B cell (primary cell): ENCODE data around the gene RAB31. TPM values are rescaled to one million over a fixed set of nuclear protein-coding genes. Genes with fewer than 3 reads are reported as not detected.

ENCODE experiments used
- ATAC-seq: fragments of 200-7000 bp; cut with Tn5 transposase; one replicate; pipeline ENCODE4 v1.10.0; 2021; ENCODE audit warnings: low read depth, mild to moderate bottlenecking, moderate number of reproducible peaks, moderate library complexity
- CTCF ChIA-PET: fragments of 350-600 bp; sonication (Branson Sonifier 250); formaldehyde crosslinking; loops from one replicate; lab custom pipeline; 2021; ENCODE audit warnings: antibody characterized with exemption, inconsistent platforms; lab: Charles Lee
- POLR2A ChIA-PET: fragments of 350-600 bp; sonication (Branson Sonifier 250); formaldehyde crosslinking; loops from one replicate; lab custom pipeline; 2021; ENCODE audit warnings: antibody characterized with exemption; lab: Charles Lee
- DNase-seq: peaks from one replicate; pipeline ENCODE4 v3.0.0; 2013
- H2AFZ ChIP-seq: 2 replicates; pipeline ENCODE4 v1.6.1; 2012; ENCODE audit warnings: mild to moderate bottlenecking, low read depth, low read length; ENCODE audit not compliant: insufficient read depth, poor library complexity, severe bottlenecking
- H3K27ac ChIP-seq, 2 donors: 1 replicate in 1 of 2; 2 replicates in 1 of 2; pipeline ENCODE4 v1.5.1; 2012 to 2013; ENCODE audit warnings: low read length in 2 of 2, mild to moderate bottlenecking in 2 of 2, moderate library complexity in 1 of 2
- H3K27me3 ChIP-seq, 4 experiments: fragments of 200-600 bp in 1 of 4; sonication (generic) in 1 of 4; replicated peaks in 1 of 4; 1 replicate in 2 of 4; 2 replicates in 2 of 4; pipeline versions ENCODE4 v1.6.1 to v1.7.0; 2013 to 2016; ENCODE audit warnings: low read length in 3 of 4, mild to moderate bottlenecking in 2 of 4, mixed read lengths in 1 of 4, moderate library complexity in 1 of 4; ENCODE audit not compliant: insufficient read depth in 4 of 4, control insufficient read depth in 3 of 4; ENCODE audit errors: control extremely low read depth in 1 of 4
- H3K36me3 ChIP-seq, 2 experiments: replicated peaks in 1 of 2; 1 replicate in 1 of 2; 2 replicates in 1 of 2; pipeline versions ENCODE4 v1.6.1 to v1.7.1; 2013; ENCODE audit warnings: low read length in 1 of 2; ENCODE audit not compliant: insufficient read depth in 2 of 2, control insufficient read depth in 1 of 2; ENCODE audit errors: control extremely low read depth in 1 of 2, extremely low read depth in 1 of 2
- H3K4me1 ChIP-seq, 2 donors: fragments of 200-600 bp in 1 of 2; sonication (generic) in 1 of 2; 1 replicate in 1 of 2; 2 replicates in 1 of 2; pipeline versions ENCODE4 v1.5.1 to v1.6.1; 2013 to 2017; ENCODE audit warnings: low read length in 2 of 2; ENCODE audit not compliant: control insufficient read depth in 2 of 2, insufficient read depth in 2 of 2
- H3K4me2 ChIP-seq: replicated peaks from 2 replicates; pipeline ENCODE3; 2012; ENCODE audit warnings: mild to moderate bottlenecking, low read depth, low read length; ENCODE audit not compliant: poor library complexity, severe bottlenecking
- H3K4me3 ChIP-seq, 5 experiments: fragments of 200-600 bp in 1 of 5; sonication (generic) in 1 of 5; 1 replicate in 3 of 5; 2 replicates in 2 of 5; pipeline versions ENCODE4 v1.5.1 to v1.7.0; 2011 to 2016; ENCODE audit warnings: low read length in 4 of 5, mild to moderate bottlenecking in 4 of 5, low read depth in 2 of 5, control low read depth in 1 of 5, moderate library complexity in 1 of 5; ENCODE audit not compliant: insufficient read depth in 1 of 5; ENCODE audit errors: control extremely low read depth in 1 of 5, extremely low read depth in 1 of 5
- H3K79me2 ChIP-seq: fragments of 200-600 bp; sonication (generic); one replicate; pipeline ENCODE4 v1.6.0; 2016; ENCODE audit warnings: low read length; ENCODE audit not compliant: control insufficient read depth, insufficient read depth
- H3K9ac ChIP-seq: fragments of 200-600 bp; sonication (generic); 2 replicates; pipeline ENCODE4 v1.6.1; 2017; ENCODE audit warnings: mild to moderate bottlenecking, low read length, moderate library complexity
- H3K9me3 ChIP-seq, 3 donors: one replicate each; pipeline versions ENCODE4 v1.6.1 to v1.7.1; 2013; ENCODE audit warnings: low read length in 2 of 3; ENCODE audit not compliant: control insufficient read depth in 2 of 3, insufficient read depth in 1 of 3; ENCODE audit errors: control extremely low read depth in 1 of 3
- H4K20me1 ChIP-seq: 2 replicates; pipeline ENCODE4 v1.6.0; 2012; ENCODE audit warnings: mild to moderate bottlenecking, low read length; ENCODE audit not compliant: insufficient read depth, control insufficient read depth, poor library complexity, severe bottlenecking
- H3K27ac Mint-ChIP-seq: one replicate; pipeline ENCODE4 v1.8.0; 2021; ENCODE audit warnings: mixed read lengths
- H3K27me3 Mint-ChIP-seq: one replicate; pipeline ENCODE4 v1.8.0; 2021; ENCODE audit warnings: mixed read lengths
- H3K4me1 Mint-ChIP-seq: one replicate; pipeline ENCODE4 v1.8.0; 2021; ENCODE audit warnings: mixed read lengths
- H3K4me3 Mint-ChIP-seq: one replicate; pipeline ENCODE4 v1.8.0; 2021; ENCODE audit warnings: mixed read lengths
- H3K9me3 Mint-ChIP-seq: one replicate; pipeline ENCODE4 v1.8.0; 2022; ENCODE audit warnings: mixed read lengths; ENCODE audit not compliant: insufficient read depth
- EZH2 ChIP-seq: IDR thresholded peaks from 2 replicates; pipeline ENCODE4 v1.6.1; 2012; ENCODE audit warnings: borderline replicate concordance, low read depth, mild to moderate bottlenecking, moderate library complexity, low read length; ENCODE audit not compliant: insufficient read depth, poor library complexity, severe bottlenecking
- WGBS: methylation state at CpG from one replicate; pipeline ENCODE4 v1.1.5; 2013; ENCODE audit warnings: missing lambda C conversion rate; ENCODE audit not compliant: insufficient coverage; 5-methylcytosine and 5-hydroxymethylcytosine counted together
- intact Hi-C: fragments of 100-400 bp; cut with micrococcal nuclease; formaldehyde crosslinking; loops from one replicate; pipeline ENCODE4 v1.10.0; 2022
- polyA plus RNA-seq: library from polyadenylated mRNA; depleted of rRNA; stranded (reverse); fragments of >200 nt; gene quantifications from 2 replicates; pipeline ENCODE4 v1.2.3, GENCODE V29; 2012
- total RNA-seq, 2 donors: library from RNA; stranded (reverse); fragments of 120-200 nt in 1 of 2; gene quantifications; 1 replicate in 1 of 2; 2 replicates in 1 of 2; pipeline versions ENCODE4 v1.2.3 to v1.2.4, GENCODE V29; 2013 to 2022
- TF ChIP-seq, protein P1 (sequence below): fragments of 200-600 bp; IDR thresholded peaks from one replicate; pipeline ENCODE4 v1.8.0; 2022; ENCODE audit warnings: antibody characterized with exemption, mild to moderate bottlenecking

Gene RAB31
- total and polyA plus RNA-seq, 2 donors (not counting 1 experiment from before 2014, with no cell fraction given): 15.5 to 44.6 TPM

GRCh38 chr18:9712130-9712577 is 4.1 kb downstream of the RAB31 start:
- Mint-ChIP-seq H3K4me3 (peak overlapping the region; percentile 83), H3K27me3 (no peaks in the 10 kb centered on the region), H3K27ac (peak overlapping the region; percentile 95), H3K4me1 (peaks cover 68% of the 10 kb centered on the region), H3K9me3 (no peaks in the 10 kb centered on the region)
- H3K27me3 ChIP-seq: peaks cover 0 to 22% (median 0%) of the 10 kb centered on the region in 4 experiments
- no peaks in the 10 kb centered on the region for H3K9me3 ChIP-seq
- POLR2A ChIA-PET: interaction anchor here (0.8 to 1.5 kb wide), 2 partner anchors 97 to 202 kb away, joined by 3 to 4 read pairs; partner anchors contain the start of gene VAPA
- H3K79me2 ChIP-seq: peaks cover 67% of the 10 kb centered on the region
- 100% methylated on average over 1 of the region's 5 CpGs for WGBS
- peak overlapping the region; percentile 82 for H3K4me2 ChIP-seq
- no peak for ATAC-seq
- no peaks in the 10 kb centered on the region for H3K36me3 ChIP-seq
- peak overlapping the region in 3 of 5 experiments; percentile 9 to 56 (median 36) for H3K4me3 ChIP-seq
- intact Hi-C loops: no loop called here
- DNase-seq: no peak
- TF ChIP-seq EZH2: no peak
- TF ChIP-seq, protein P1, sequence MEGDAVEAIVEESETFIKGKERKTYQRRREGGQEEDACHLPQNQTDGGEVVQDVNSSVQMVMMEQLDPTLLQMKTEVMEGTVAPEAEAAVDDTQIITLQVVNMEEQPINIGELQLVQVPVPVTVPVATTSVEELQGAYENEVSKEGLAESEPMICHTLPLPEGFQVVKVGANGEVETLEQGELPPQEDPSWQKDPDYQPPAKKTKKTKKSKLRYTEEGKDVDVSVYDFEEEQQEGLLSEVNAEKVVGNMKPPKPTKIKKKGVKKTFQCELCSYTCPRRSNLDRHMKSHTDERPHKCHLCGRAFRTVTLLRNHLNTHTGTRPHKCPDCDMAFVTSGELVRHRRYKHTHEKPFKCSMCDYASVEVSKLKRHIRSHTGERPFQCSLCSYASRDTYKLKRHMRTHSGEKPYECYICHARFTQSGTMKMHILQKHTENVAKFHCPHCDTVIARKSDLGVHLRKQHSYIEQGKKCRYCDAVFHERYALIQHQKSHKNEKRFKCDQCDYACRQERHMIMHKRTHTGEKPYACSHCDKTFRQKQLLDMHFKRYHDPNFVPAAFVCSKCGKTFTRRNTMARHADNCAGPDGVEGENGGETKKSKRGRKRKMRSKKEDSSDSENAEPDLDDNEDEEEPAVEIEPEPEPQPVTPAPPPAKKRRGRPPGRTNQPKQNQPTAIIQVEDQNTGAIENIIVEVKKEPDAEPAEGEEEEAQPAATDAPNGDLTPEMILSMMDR: no peak
- CTCF ChIA-PET: interaction anchor here (1.1 kb wide), 1 partner anchor 100 kb away, joined by 6 read pairs; no protein-coding TSS in a partner anchor
- peaks cover 54 to 75% of the 10 kb centered on the region in 2 donors for H3K4me1 ChIP-seq
- peak overlapping the region; percentile 19 to 69 for H3K27ac ChIP-seq
- peaks cover 4% of the 10 kb centered on the region for H4K20me1 ChIP-seq
- H2AFZ ChIP-seq: no peak overlapping the region
- peak overlapping the region; percentile 51 for H3K9ac ChIP-seq

DNA sequence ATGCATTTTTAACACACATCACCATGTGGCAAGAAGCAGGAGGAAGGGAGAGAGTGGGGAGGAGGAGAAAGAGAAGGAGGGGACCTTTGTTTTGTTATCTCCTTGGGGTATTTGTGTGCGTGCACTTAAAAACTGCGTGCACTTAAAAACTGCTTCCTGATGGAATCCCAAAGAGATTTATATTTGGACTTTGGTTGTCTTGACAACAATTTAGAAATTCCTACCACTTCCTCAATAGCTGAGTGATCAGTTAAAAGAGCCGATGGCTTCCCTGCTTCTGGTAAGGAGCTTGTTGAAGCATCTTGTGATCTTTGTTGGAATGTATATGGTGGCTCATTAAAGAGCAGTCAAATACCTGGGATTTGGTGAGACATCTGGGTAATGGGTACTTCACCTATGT is 4.5 kb downstream of the RAB31 start:
- Histone ChIP-seq H3K4me1 (peaks cover 57 to 75% of the 10 kb centered on the region in 2 donors), H2AFZ (no peak overlapping the region), H3K36me3 (no peaks in the 10 kb centered on the region), H3K9me3 (no peaks in the 10 kb centered on the region), H4K20me1 (peaks cover 4% of the 10 kb centered on the region), H3K79me2 (peaks cover 67% of the 10 kb centered on the region), H3K27ac (no peak overlapping the region), H3K9ac (no peak overlapping the region), H3K27me3 (peaks cover 0 to 21% (median 0%) of the 10 kb centered on the region in 4 experiments), H3K4me3 (no peak overlapping the region), H3K4me2 (no peak overlapping the region)
- Mint-ChIP-seq H3K4me3 (no peak overlapping the region), H3K27me3 (no peaks in the 10 kb centered on the region), H3K4me1 (peaks cover 70% of the 10 kb centered on the region), H3K27ac (peak overlapping the region; percentile 95), H3K9me3 (no peaks in the 10 kb centered on the region)
- DNase-seq (no peak), ATAC-seq (no peak)
- intact Hi-C loops: no loop called here
- ChIA-PET POLR2A (interaction anchor here (0.8 kb wide), 1 partner anchor 98 kb away, joined by 4 read pairs; no protein-coding TSS in a partner anchor), CTCF (no interaction called here)
- TF ChIP-seq, protein P1: no peak
- TF ChIP-seq EZH2: no peak
- 80% methylated on average over 1 of the region's 3 CpGs for WGBS
